GM10248 (cell line): ENCODE results near the gene CCNC.
"Not testable (repeated sequence)": the region's sequence is repeated elsewhere in the genome, so short reads cannot be mapped to it uniquely, and the experiment has no call there.

Experiments used
- CTCF ChIA-PET: fragments of 300-600 bp; sonication (Branson Sonifier 250); formaldehyde crosslinking; extraction: SDS; loops from one replicate; lab custom pipeline; 2021; ENCODE audit warnings: antibody characterized with exemption; lab: Yijun Ruan, JAX
- POLR2A ChIA-PET: fragments of 350-650 bp; sonication (Branson Sonifier 250); formaldehyde crosslinking; extraction: SDS; loops from one replicate; lab custom pipeline; 2020; ENCODE audit warnings: antibody characterized with exemption; lab: Yijun Ruan, JAX
- DNase-seq: peaks from one replicate; pipeline ENCODE4 v3.0.0; 2012; ENCODE audit errors: extremely low spot score
- CTCF ChIP-seq: IDR thresholded peaks from 2 replicates; pipeline ENCODE4 v1.5.1; 2012; ENCODE audit warnings: mild to moderate bottlenecking, low read depth; ENCODE audit errors: extremely low read depth, missing control alignments, control extremely low read depth

The CCNC gene

GRCh38 chr6:99603421-99604165 is 35.1 kb upstream of the CCNC start:
- POLR2A ChIA-PET = interaction anchor here (0.5 kb wide), 1 partner anchor 60 kb away, joined by 3 read pairs; no protein-coding TSS in a partner anchor
- TF ChIP-seq CTCF = no peak
- CTCF ChIA-PET = interaction anchor here (1.6 to 3.1 kb wide), 2 partner anchors 9 to 14 kb away, joined by 6 to 21 read pairs; no protein-coding TSS in a partner anchor
- no peak for DNase-seq

- DNase-seq = no peak
- ChIA-PET POLR2A (interaction anchor here (0.5 kb wide), 1 partner anchor 59 kb away, joined by 3 read pairs; no protein-coding TSS in a partner anchor), CTCF (interaction anchor here (1.0 to 3.1 kb wide), 4 partner anchors 10 to 34 kb away, joined by 3 to 21 read pairs (median 4); partner anchors contain the start of gene CCNC)
- no peak for TF ChIP-seq CTCF
Measured at GRCh38 chr6:99602520-99603420, 34.3 kb upstream of the CCNC start.

- POLR2A ChIA-PET, CTCF ChIA-PET, DNase-seq: not testable (repeated sequence)
Measured at GRCh38 chr6:99594696-99595095, 26.2 kb upstream of the CCNC start.

GRCh38 chr6:99592900-99593299 is 24.4 kb upstream of the CCNC start:
- no peak for DNase-seq
- CTCF ChIA-PET = interaction anchor here (0.6 kb wide), 1 partner anchor 9 kb away, joined by 3 read pairs; no protein-coding TSS in a partner anchor
- TF ChIP-seq CTCF = no peak
- POLR2A ChIA-PET = no interaction called here

GRCh38 chr6:99591673-99592364 is 23.4 kb upstream of the CCNC start:
- no peak for DNase-seq
- ChIA-PET POLR2A (no interaction called here), CTCF (no interaction called here)
- TF ChIP-seq CTCF = no peak

GRCh38 chr6:99590728-99591672 is 22.5 kb upstream of the CCNC start:
- TF ChIP-seq CTCF = no peak
- POLR2A ChIA-PET = no interaction called here
- DNase-seq = no peak
- CTCF ChIA-PET = interaction anchor here (1.2 to 6.1 kb wide), 3 partner anchors 12 to 25 kb away, joined by 3 to 73 read pairs (median 6); no protein-coding TSS in a partner anchor
